Amniotic stem cell (primary cell): Measurements from ENCODE around the gene SLC1A2.

Source experiments
- DNase-seq: peaks from one replicate; lab custom pipeline; 2025; lab: John Stamatoyannopoulos, UW

SLC1A2 gene

DNA sequence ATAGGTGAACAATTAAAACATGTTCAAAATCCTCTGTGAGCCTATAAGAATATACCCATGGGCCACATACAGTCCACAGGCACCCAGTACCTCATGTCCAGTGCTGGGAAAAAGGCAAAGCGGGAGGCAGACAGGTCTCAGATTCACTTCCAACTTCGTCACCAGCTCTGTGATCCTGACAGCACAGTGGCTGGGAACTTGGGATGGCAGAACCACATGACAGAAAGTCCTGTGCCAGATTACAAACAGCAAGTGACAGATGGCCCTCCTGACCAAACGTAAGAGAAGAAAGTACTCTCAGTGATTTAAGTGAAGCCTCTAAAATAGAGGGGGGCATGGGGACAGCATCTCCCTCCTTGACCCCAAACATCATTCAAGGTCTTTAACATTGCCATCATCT is 5.8 kb downstream of the SLC1A2 start:
- DNase-seq, result no peak

- no peak for DNase-seq
Observed at GRCh38 chr11:35412285-35412684, 7.1 kb downstream of the SLC1A2 start.

- no peak for DNase-seq
Observed at GRCh38 chr11:35407041-35407440, 12.3 kb downstream of the SLC1A2 start.

DNA sequence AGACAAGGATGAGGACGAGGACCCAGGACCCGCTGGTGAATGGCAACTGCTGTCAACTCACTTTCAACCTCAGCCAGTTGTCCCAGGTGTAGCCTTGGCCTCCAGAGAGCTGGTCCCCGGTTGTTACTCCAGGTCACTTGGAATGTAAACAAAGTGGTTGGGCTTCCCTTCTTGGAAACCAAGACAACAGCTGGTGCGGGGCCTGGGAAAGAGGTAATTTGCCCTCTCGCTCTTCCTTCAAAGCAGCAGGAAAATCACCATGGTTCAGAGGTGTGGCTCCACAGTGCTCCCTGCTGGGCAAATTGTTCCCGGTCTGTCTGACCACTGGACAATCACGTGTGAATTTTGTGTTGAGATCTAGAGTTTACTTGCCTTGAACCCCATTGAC is 15.0 kb downstream of the SLC1A2 start:
- no peak for DNase-seq

GRCh38 chr11:35403765-35404387 is 15.5 kb downstream of the SLC1A2 start:
- no peak for DNase-seq

- DNase-seq, result no peak
Observed at GRCh38 chr11:35402751-35403660, 16.4 kb downstream of the SLC1A2 start.

DNA sequence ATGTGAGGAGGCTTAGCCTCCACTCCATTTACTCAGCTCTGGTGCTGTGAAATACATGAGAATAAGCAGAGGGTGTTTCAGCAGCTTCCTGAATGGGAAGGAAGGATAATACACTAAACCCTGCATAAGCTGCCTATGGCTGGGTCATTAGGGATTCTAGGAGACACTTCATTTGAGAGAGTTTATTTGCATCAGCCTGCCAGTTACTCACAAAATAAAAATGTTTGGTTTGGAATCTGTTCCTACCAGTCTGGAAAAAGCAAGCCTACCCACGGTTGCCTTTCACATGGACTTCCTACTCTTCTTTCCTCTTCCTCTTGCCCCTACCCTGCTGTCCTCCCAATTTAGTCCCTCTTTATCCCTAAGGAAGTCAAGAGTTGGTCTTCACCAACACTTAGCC is 20.5 kb downstream of the SLC1A2 start:
- no peak for DNase-seq

DNA sequence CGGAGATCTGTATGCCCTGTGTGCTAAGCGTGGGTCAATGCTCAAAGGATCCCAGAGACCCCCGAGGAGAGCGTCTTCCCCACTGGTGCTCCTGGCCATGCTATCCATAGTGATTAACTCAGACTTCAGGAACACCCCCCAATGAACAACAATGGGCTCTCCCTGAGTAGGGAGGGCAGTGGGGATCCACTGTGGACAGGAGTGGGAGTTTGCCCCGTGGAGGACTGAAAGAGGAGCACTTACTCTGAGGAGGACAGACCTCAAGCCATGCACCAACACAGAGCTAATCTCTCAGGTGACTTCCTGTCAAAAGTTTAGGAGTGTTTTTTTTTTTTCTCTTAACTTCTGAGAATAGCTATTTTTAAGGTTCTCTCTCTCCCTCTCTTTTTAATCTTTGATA is 24.4 kb downstream of the SLC1A2 start:
- DNase-seq, result no peak

- no peak for DNase-seq
Observed at GRCh38 chr11:35393098-35393497, 26.3 kb downstream of the SLC1A2 start.

DNA sequence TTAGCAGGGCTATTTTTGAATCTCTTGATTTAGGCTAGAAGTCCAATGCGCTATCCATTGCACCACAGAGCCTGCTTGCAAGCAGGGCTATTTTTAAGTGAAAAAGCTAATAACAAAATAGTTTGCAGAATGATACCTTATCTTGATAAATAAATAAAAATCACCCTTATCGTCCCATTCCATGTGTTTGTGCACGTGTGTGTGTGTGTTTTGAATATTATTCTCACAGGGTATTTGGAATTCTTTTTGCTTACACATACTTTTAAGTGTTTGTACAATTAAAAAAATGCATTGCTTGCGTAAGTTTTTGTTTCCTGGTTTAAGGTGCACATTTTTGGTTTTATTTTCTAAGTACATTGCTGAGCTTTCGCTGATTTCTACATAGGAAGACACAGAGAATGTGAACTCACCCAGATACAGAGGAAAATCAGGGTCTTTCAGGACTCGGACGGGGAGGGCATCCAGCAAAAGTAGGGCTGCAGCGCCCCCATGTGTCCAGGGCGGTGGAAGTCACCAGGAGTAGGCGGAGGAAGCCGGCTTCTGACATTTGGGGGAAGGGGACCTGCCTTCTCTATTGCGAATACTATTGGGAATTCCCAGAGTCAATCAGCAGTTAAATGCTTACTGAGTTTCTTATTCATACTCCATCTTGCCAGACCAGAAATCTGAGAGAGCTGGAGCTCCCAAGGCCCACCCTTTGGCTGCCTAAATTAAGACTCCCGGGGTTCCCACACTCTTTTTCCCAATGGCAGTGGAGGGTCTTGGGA is 27.3 kb downstream of the SLC1A2 start:
- peak; percentile 38 for DNase-seq

DNA sequence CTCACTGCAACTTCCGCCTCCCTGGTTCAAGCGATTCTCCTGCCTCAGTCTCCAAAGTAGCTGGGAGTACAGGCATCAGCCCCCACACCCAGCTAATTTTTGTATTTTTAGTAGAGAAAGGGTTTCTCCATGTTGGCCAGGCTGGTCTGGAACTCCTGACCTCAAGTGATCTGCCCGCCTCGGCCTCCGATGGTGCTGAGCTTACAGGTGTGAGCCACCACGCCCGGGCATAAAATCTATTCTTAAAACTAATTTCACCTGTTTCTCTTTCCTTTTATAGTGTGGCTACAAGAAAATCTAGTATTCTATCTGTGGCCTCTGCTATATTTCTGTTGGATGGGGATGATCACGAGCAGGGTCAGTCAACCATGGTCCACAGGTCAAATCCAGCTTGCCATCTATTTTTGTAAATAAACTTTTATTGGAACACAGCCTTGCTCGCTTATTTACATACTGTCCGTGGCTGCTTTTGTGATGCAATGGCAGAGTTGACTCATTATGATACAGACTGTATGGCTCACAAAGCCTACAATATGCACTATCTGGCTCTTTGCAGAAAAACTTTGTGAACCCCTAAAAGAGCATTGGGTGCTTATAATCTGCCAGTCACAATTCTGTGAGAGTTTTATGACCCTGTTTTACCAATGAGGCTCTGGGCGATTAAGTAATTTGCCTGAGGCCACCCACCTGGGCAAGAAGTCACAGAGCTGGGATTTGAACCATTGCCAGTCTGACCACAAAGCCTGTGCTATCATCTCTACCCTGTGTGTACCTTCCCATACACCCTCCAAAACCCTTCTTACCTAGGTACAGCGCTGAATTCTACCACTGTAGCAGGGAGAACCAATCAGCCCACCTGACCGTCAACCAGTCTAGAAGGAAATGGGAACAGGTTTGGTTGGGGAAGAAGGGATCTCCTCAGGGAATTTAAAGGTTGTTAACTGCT is 28.3 kb downstream of the SLC1A2 start:
- DNase-seq, result peak; percentile 65

DNA sequence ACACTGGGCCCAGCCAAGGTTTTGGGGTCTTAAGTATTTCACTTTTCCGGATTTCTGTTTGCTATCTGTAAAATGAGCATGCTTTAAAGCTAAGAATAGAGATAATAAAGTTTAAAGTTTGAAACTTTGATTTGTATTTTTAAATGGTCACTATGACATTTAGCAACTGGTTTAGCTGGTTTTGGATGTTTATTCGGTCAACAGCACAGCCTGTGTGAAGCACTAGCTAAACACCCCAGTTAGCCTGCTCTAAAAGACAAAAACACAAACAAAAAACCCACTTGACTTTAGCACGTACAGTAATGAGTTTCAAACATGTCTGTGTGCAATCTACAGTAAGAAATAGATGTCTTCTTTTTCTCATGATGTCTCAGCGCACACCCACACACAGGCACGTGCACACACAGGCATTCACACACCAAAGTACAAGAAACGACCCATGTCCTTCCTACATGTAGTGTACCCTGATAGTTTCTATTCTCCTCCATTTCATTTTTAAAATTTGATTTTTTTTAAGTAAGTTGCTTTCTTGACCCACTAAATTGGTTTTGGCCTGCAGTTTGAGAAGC is 29.4 kb downstream of the SLC1A2 start:
- no peak for DNase-seq

GRCh38 chr11:35389112-35389511 is 30.2 kb downstream of the SLC1A2 start:
- no peak for DNase-seq

- DNase-seq, result no peak
Observed at GRCh38 chr11:35388061-35388460, 31.3 kb downstream of the SLC1A2 start.

GRCh38 chr11:35387111-35387982 is 32.0 kb downstream of the SLC1A2 start:
- DNase-seq, result no peak

GRCh38 chr11:35383953-35384352 is 35.4 kb downstream of the SLC1A2 start:
- DNase-seq, result no peak

- no peak for DNase-seq
Observed at GRCh38 chr11:35381709-35382322, 37.5 kb downstream of the SLC1A2 start.

GRCh38 chr11:35380603-35381002 is 38.8 kb downstream of the SLC1A2 start:
- no peak for DNase-seq

DNA sequence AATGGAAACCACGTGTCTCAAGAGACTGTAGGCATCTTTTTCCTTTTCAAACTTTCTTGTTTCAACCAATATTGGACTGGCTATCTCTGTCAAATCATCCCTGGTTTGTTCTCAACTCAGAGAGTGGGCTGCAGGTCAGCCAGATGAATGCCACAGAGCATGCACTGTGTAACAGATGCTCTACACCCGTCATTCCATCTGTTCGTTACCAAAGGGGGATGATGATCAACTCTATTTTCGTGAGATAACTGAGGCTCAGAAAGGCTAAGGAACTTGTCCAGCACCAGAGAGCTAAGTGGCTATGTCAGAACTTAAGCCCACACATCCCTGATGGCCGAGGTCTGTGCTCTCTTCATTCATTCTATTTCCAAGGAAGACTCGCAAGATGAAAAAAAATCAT is 42.1 kb downstream of the SLC1A2 start:
- DNase-seq, result no peak

GRCh38 chr11:35376613-35377012 is 42.7 kb downstream of the SLC1A2 start:
- no peak for DNase-seq
